NCI-H146 (cell line): Measurements from ENCODE around the gene LRRC57.

Experiments
- DNase-seq: peaks from one replicate; lab custom pipeline; 2025; lab: John Stamatoyannopoulos, UW

The LRRC57 gene

GRCh38 chr15:42549741-42550392 is 1.3 kb upstream of the LRRC57 start:
- DNase-seq = no peak

- DNase-seq = peak; percentile 35
Observed at GRCh38 chr15:42549032-42549491, 469 bp upstream of the LRRC57 start.

- DNase-seq = no peak
Observed at GRCh38 chr15:42547918-42548248, 710 bp downstream of the LRRC57 start.

- DNase-seq = no peak
Observed at GRCh38 chr15:42544853-42545629, 3.6 kb downstream of the LRRC57 start.

- no peak for DNase-seq
Observed at GRCh38 chr15:42533246-42533645, 15.3 kb downstream of the LRRC57 start.

- DNase-seq = no peak
Observed at GRCh38 chr15:42528970-42529369, 19.6 kb downstream of the LRRC57 start.

- DNase-seq = no peak
Observed at GRCh38 chr15:42523331-42523730, 25.3 kb downstream of the LRRC57 start.

- no peak for DNase-seq
Observed at GRCh38 chr15:42511007-42511391, 37.6 kb downstream of the LRRC57 start.

GRCh38 chr15:42510258-42511006 is 38.2 kb downstream of the LRRC57 start:
- no peak for DNase-seq

GRCh38 chr15:42508263-42508690 is 40.3 kb downstream of the LRRC57 start:
- DNase-seq = no peak

GRCh38 chr15:42507514-42507913 is 41.1 kb downstream of the LRRC57 start:
- DNase-seq = no peak

- DNase-seq = no peak
Observed at GRCh38 chr15:42504631-42505030, 44.0 kb downstream of the LRRC57 start.

- DNase-seq = no peak
Observed at GRCh38 chr15:42503825-42504224, 44.8 kb downstream of the LRRC57 start.

- no peak for DNase-seq
Observed at GRCh38 chr15:42502477-42502876, 46.1 kb downstream of the LRRC57 start.

- DNase-seq = peak; percentile 8
Observed at GRCh38 chr15:42499858-42500609, 48.6 kb downstream of the LRRC57 start.

- no peak for DNase-seq
Observed at GRCh38 chr15:42498212-42499068, 50.2 kb downstream of the LRRC57 start.

- DNase-seq = peak; percentile 79
Observed at GRCh38 chr15:42495361-42496212, 53.0 kb downstream of the LRRC57 start, which contains the start of gene SNAP23. Gene SNAP23, plus strand, starts transcription at chr15:42495634. Its CDS starts 16,213 bp downstream, at chr15:42511847.

GRCh38 chr15:42494998-42495360 is 53.6 kb downstream of the LRRC57 start:
- DNase-seq = peak; percentile 2

GRCh38 chr15:42493679-42494078 is 54.9 kb downstream of the LRRC57 start:
- no peak for DNase-seq
